DOHH2 (cell line): ENCODE results near the gene MPPE1.

ENCODE experiments used
- EZH2phosphoT487 ChIP-seq: fragments of 200-600 bp; sonication (generic); IDR thresholded peaks from 2 replicates; pipeline ENCODE4 v1.6.1; 2017; ENCODE audit warnings: borderline replicate concordance, mild to moderate bottlenecking, antibody characterized with exemption, low read length, moderate library complexity, mixed read lengths
- TF ChIP-seq, protein P1 (sequence below): fragments of 200-600 bp; sonication (generic); IDR thresholded peaks from one replicate; pipeline ENCODE4 v1.5.1; 2014; ENCODE audit warnings: antibody characterized with exemption, mild to moderate bottlenecking, low read depth, low read length; ENCODE audit not compliant: poor library complexity, severe bottlenecking

- TF ChIP-seq, protein P1, sequence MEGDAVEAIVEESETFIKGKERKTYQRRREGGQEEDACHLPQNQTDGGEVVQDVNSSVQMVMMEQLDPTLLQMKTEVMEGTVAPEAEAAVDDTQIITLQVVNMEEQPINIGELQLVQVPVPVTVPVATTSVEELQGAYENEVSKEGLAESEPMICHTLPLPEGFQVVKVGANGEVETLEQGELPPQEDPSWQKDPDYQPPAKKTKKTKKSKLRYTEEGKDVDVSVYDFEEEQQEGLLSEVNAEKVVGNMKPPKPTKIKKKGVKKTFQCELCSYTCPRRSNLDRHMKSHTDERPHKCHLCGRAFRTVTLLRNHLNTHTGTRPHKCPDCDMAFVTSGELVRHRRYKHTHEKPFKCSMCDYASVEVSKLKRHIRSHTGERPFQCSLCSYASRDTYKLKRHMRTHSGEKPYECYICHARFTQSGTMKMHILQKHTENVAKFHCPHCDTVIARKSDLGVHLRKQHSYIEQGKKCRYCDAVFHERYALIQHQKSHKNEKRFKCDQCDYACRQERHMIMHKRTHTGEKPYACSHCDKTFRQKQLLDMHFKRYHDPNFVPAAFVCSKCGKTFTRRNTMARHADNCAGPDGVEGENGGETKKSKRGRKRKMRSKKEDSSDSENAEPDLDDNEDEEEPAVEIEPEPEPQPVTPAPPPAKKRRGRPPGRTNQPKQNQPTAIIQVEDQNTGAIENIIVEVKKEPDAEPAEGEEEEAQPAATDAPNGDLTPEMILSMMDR = no peak
- no peak for TF ChIP-seq EZH2phosphoT487
Measured at GRCh38 chr18:11946756-11947155, 38.6 kb upstream of the MPPE1 start.
